ENCODE measurements around the gene MYL10. TPM values are rescaled to one million over a fixed set of nuclear protein-coding genes. Genes with fewer than 3 reads are reported as not detected.

The MYL10 gene
- polyA plus RNA-seq, 2 of the 4 experiments (the other 2 are of a cell fraction): not detected

GRCh38 chr7:101620991-101621390, 8.1 kb downstream of the MYL10 start:
- 78% methylated on average over 8 of the region's 10 CpGs for WGBS (ENCODE audit: missing lambda C conversion rate)
- Histone ChIP-seq H3K27ac (no peak overlapping the region), H3K4me1 (no peaks in the 10 kb centered on the region; the same call in 2 of the 3 replicates), H3K4me2 (no peak overlapping the region), H3K9me3 (no peaks in the 10 kb centered on the region), H3K4me3 (no peak overlapping the region)
- no peak for TF ChIP-seq POLR2A (IDR thresholded peaks at IDR 0.05; ENCODE audit: low read length)
- no peak for TF ChIP-seq ZNF302 (CRISPR knock-in tag; IDR thresholded peaks at IDR 0.05)
- TF ChIP-seq JUN (IDR thresholded peaks at IDR 0.05): no peak
- no peak for TF ChIP-seq E2F6 (IDR thresholded peaks at IDR 0.05; ENCODE audit: borderline replicate concordance, low read depth)
- no peak for TF ChIP-seq KDM1A (IDR thresholded peaks at IDR 0.05; ENCODE audit: low read depth)
- no peak for TF ChIP-seq ZFP36 (IDR thresholded peaks at IDR 0.05; ENCODE audit: borderline replicate concordance, partially characterized antibody)
- no peak for TF ChIP-seq FOSB (CRISPR knock-in tag; IDR thresholded peaks at IDR 0.05)
- no peak for TF ChIP-seq FOSL2 (IDR thresholded peaks at IDR 0.05)
- TF ChIP-seq FOSL2 (CRISPR knock-in tag; IDR thresholded peaks at IDR 0.05): no peak
- no peak for TF ChIP-seq CBX2 (IDR thresholded peaks at IDR 0.05; ENCODE audit: borderline replicate concordance, low read depth)
- TF ChIP-seq HDAC2 (IDR thresholded peaks at IDR 0.05): no peak
- TF ChIP-seq MAX (IDR thresholded peaks at IDR 0.05): no peak
- TF ChIP-seq CHD4 (IDR thresholded peaks at IDR 0.05; ENCODE audit: borderline replicate concordance): no peak
- TF ChIP-seq EP300 (IDR thresholded peaks at IDR 0.05): no peak
- no peak for TF ChIP-seq CEBPB (IDR thresholded peaks at IDR 0.05)
- FAIRE-seq: no peak
- CTCF ChIA-PET: interaction anchor here (1.0 to 1.4 kb wide), 2 partner anchors 16 to 194 kb away, joined by 3 read pairs; no protein-coding TSS in a partner anchor
- no peak for ATAC-seq
- no peak for DNase-seq (ENCODE audit: low read depth in 1 of 2, low spot score in 1 of 2)
- POLR2A ChIA-PET: no interaction called here

DNA sequence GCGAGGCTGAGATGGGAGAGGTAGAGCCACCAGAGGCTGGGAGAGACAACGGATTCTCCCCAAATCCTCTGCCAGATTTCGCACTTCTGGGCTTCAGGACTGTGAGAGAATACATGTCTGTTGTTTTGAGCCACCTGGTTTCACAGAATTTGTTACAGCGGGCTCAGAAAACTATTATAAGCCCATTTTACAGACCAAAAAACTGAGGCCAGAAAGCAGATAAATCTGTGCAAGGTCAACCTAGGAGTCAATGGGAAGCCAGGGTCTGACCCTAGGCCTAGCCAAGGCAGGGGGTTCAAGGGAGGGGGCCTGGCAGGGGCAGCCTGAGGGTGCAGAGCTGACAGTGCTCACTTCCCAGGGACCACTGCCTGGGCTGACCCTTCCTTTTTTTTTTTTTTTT, 8.7 kb downstream of the MYL10 start:
- POLR2A ChIA-PET: no interaction called here
- DNase-seq (ENCODE audit: low read depth in 1 of 2, low spot score in 1 of 2) (no peak), FAIRE-seq (no peak), ATAC-seq (no peak)
- Histone ChIP-seq H3K9me3 (no peaks in the 10 kb centered on the region), H3K4me1 (no peaks in the 10 kb centered on the region; the same call in 2 of the 3 replicates), H3K27ac (no peak overlapping the region), H3K4me2 (no peak overlapping the region), H3K4me3 (no peak overlapping the region)
- TF ChIP-seq EP300 (IDR thresholded peaks at IDR 0.05) (no peak), EHMT2 (IDR thresholded peaks at IDR 0.05; ENCODE audit: low read depth) (no peak), CBX2 (IDR thresholded peaks at IDR 0.05; ENCODE audit: borderline replicate concordance, low read depth) (no peak), GATA3 (IDR thresholded peaks at IDR 0.05; ENCODE audit: borderline replicate concordance) (no peak), TP53 (CRISPR knock-in tag; IDR thresholded peaks at IDR 0.05) (no peak), HES2 (IDR thresholded peaks at IDR 0.05) (no peak), ZFP36 (IDR thresholded peaks at IDR 0.05; ENCODE audit: borderline replicate concordance, partially characterized antibody) (no peak), TFCP2L1 (CRISPR knock-in tag; IDR thresholded peaks at IDR 0.05) (no peak), RARB (CRISPR knock-in tag; IDR thresholded peaks at IDR 0.05) (no peak), NPAS2 (CRISPR knock-in tag; IDR thresholded peaks at IDR 0.05; ENCODE audit: borderline replicate concordance) (no peak), CHD2 (IDR thresholded peaks at IDR 0.05; ENCODE audit: low read length, partially characterized antibody) (no peak), MAFK (IDR thresholded peaks at IDR 0.05; ENCODE audit: partially characterized antibody) (no peak), RAD21 (conservative IDR thresholded peaks at IDR 0.05 in 1 of 2, IDR thresholded peaks at IDR 0.05 in 1 of 2) (no peak), RNF2 (IDR thresholded peaks at IDR 0.05; ENCODE audit: borderline replicate concordance, low read depth) (no peak), MAX (IDR thresholded peaks at IDR 0.05) (no peak), HDAC2 (IDR thresholded peaks at IDR 0.05) (no peak), E2F6 (IDR thresholded peaks at IDR 0.05; ENCODE audit: borderline replicate concordance, low read depth) (no peak), HEYL (CRISPR knock-in tag; IDR thresholded peaks at IDR 0.05) (no peak), NR3C1 (IDR thresholded peaks at IDR 0.05) (no peak), ZSCAN20 (CRISPR knock-in tag; IDR thresholded peaks at IDR 0.05) (no peak)
- CTCF ChIA-PET: interaction anchor here (0.7 to 1.0 kb wide), 2 partner anchors 55 to 194 kb away, joined by 3 to 4 read pairs; no protein-coding TSS in a partner anchor
- WGBS (ENCODE audit: missing lambda C conversion rate): 82% methylated on average over 4 of the region's 4 CpGs

All from A549 (cell line).